HCT116 (cell line): ENCODE results near the gene CYSRT1. TPM values are rescaled to one million over a fixed set of nuclear protein-coding genes. Genes with fewer than 3 reads are reported as not detected.

Experiments used
- ATAC-seq: fragments of 200-7000 bp; cut with Tn5 transposase; 2 replicates; pipeline ENCODE4 v1.9.1; 2020; ENCODE audit warnings: mild to moderate bottlenecking, moderate library complexity
- BruUV-seq: library from RNA; stranded (reverse); fragments of 400-500 nt; replicated peaks from 2 replicates; lab custom pipeline; 2021; lab: Mats Ljungman, UMichigan
- CTCF ChIA-PET: fragments of 300-600 bp; sonication (Branson Sonifier 250); formaldehyde crosslinking; loops from one replicate; lab custom pipeline; 2021; ENCODE audit warnings: antibody characterized with exemption; lab: Charles Lee
- POLR2A ChIA-PET: fragments of 300-600, 350-600 bp; sonication (Branson Sonifier 250); formaldehyde crosslinking; loops from one replicate; lab custom pipeline; 2021; ENCODE audit warnings: antibody characterized with exemption; lab: Charles Lee
- RAD21 ChIA-PET, 2 experiments: fragments of 300-600 bp; sonication (Branson Sonifier 250); formaldehyde crosslinking; loops; one replicate each; lab custom pipeline; 2023; ENCODE audit warnings: low total read pairs in 2 of 2; ENCODE audit not compliant: uncharacterized antibody in 2 of 2, unreplicated experiment in 2 of 2, low non-redundant PET in 1 of 2; lab: Charles Lee
- DNase-seq: peaks from one replicate; pipeline ENCODE4 v3.0.0-alpha.2; 2010; ENCODE audit warnings: low read depth, low spot score
- H2AFZ ChIP-seq: fragments of 200-600 bp; shearing (Covaris generic), sonication (generic); 2 replicates; pipeline ENCODE4 v1.6.1; 2017; ENCODE audit warnings: low read depth, mixed run types, mixed read lengths, antibody characterized with exemption, low read length; ENCODE audit not compliant: poor library complexity, severe bottlenecking
- H3K27ac ChIP-seq: 2 replicates; pipeline ENCODE4 v1.5.1; 2012; ENCODE audit warnings: low read depth, low read length
- H3K27me3 ChIP-seq: fragments of 200-600 bp; sonication (generic); 2 replicates; pipeline ENCODE4 v1.6.1; 2016; ENCODE audit warnings: mixed run types, low read length, mixed read lengths; ENCODE audit not compliant: insufficient read depth
- H3K36me3 ChIP-seq, 2 experiments: fragments of 200-500 bp in 1 of 2; fragments of 200-600 bp in 1 of 2; sonication (Bioruptor generic) in 1 of 2; sonication (generic) in 1 of 2; 2 replicates each; pipeline versions ENCODE4 v1.5.1 to v1.6.1; 2014 to 2016; ENCODE audit warnings: low read length in 2 of 2, inconsistent platforms in 1 of 2, mixed read lengths in 1 of 2, mixed run types in 1 of 2; ENCODE audit not compliant: insufficient read depth in 2 of 2, control insufficient read depth in 1 of 2
- H3K4me1 ChIP-seq, 2 experiments: fragments of 200-600 bp in 1 of 2; sonication (generic) in 1 of 2; 2 replicates each; pipeline versions ENCODE4 v1.5.1 to v1.6.1; 2012 to 2017; ENCODE audit warnings: low read length in 2 of 2, inconsistent platforms in 1 of 2, mild to moderate bottlenecking in 1 of 2, mixed read lengths in 1 of 2, mixed run types in 1 of 2, moderate library complexity in 1 of 2; ENCODE audit not compliant: insufficient read depth in 2 of 2, control insufficient read depth in 1 of 2
- H3K4me2 ChIP-seq: fragments of 200-600 bp; sonication (generic); 2 replicates; pipeline ENCODE4 v1.6.1; 2017; ENCODE audit warnings: mixed run types, low read length, mixed read lengths
- H3K4me3 ChIP-seq, 2 experiments: fragments of 200-600 bp in 1 of 2; sonication (generic) in 1 of 2; replicated peaks in 1 of 2; 2 replicates each; pipeline ENCODE4 v1.5.1; 2011 to 2016; ENCODE audit warnings: low read length in 2 of 2, control low read depth in 1 of 2, low read depth in 1 of 2, mild to moderate bottlenecking in 1 of 2, mixed read lengths in 1 of 2, mixed run types in 1 of 2
- H3K79me2 ChIP-seq: fragments of 200-600 bp; sonication (generic); 2 replicates; pipeline ENCODE4 v1.6.1; 2017; ENCODE audit warnings: mild to moderate bottlenecking, mixed run types, low read length, moderate library complexity, mixed read lengths; ENCODE audit not compliant: insufficient read depth
- H3K9ac ChIP-seq: fragments of 200-600 bp; sonication (generic); 2 replicates; pipeline ENCODE4 v1.6.1; 2016; ENCODE audit warnings: low read length, mixed read lengths
- H3K9me2 ChIP-seq: fragments of 200-600 bp; sonication (generic), shearing (Covaris generic); 2 replicates; pipeline ENCODE4 v1.6.1; 2017; ENCODE audit warnings: mixed run types, mild to moderate bottlenecking, moderate library complexity; ENCODE audit not compliant: insufficient read depth
- H3K9me3 ChIP-seq, 2 experiments: fragments of 200-500 bp in 1 of 2; fragments of 200-600 bp in 1 of 2; sonication (Bioruptor generic) in 1 of 2; sonication (generic) in 1 of 2; 2 replicates each; pipeline ENCODE4 v1.6.1; 2014 to 2017; ENCODE audit warnings: low read length in 2 of 2, mixed read lengths in 2 of 2, inconsistent platforms in 1 of 2, low read depth in 1 of 2, mild to moderate bottlenecking in 1 of 2, mixed run types in 1 of 2, moderate library complexity in 1 of 2; ENCODE audit not compliant: control insufficient read depth in 1 of 2, insufficient read depth in 1 of 2
- H4K20me1 ChIP-seq: fragments of 200-600 bp; sonication (generic), shearing (Covaris generic); 2 replicates; pipeline ENCODE4 v1.6.1; 2017; ENCODE audit warnings: mixed run types, mild to moderate bottlenecking, moderate library complexity; ENCODE audit not compliant: insufficient read depth
- CTCF ChIP-seq, 3 experiments: fragments of 200-600 bp in 1 of 3; sonication (generic) in 1 of 3; IDR thresholded peaks in 2 of 3; conservative IDR thresholded peaks in 1 of 3; 2 replicates each; pipeline ENCODE4 v1.5.1; 2012 to 2017; ENCODE audit warnings: low read depth in 2 of 3, low read length in 2 of 3, antibody characterized with exemption in 1 of 3, borderline replicate concordance in 1 of 3, control low read depth in 1 of 3, mild to moderate bottlenecking in 1 of 3, mixed read lengths in 1 of 3, mixed run types in 1 of 3, moderate library complexity in 1 of 3; ENCODE audit not compliant: insufficient read depth in 1 of 3
- EGR1 ChIP-seq: IDR thresholded peaks from 2 replicates; pipeline ENCODE4 v1.6.1; 2012; ENCODE audit warnings: low read depth
- EZH2phosphoT487 ChIP-seq: fragments of 200-600 bp; IDR thresholded peaks from 2 replicates; pipeline ENCODE4 v1.6.1; 2018; ENCODE audit warnings: antibody characterized with exemption, borderline replicate concordance
- MAX ChIP-seq: IDR thresholded peaks from 2 replicates; pipeline ENCODE4 v1.6.1; 2012
- REST ChIP-seq: IDR thresholded peaks from 2 replicates; pipeline ENCODE4 v1.6.1; 2012; ENCODE audit warnings: low read depth
- SRF ChIP-seq: IDR thresholded peaks from 2 replicates; pipeline ENCODE4 v1.6.1; 2012; ENCODE audit warnings: low read depth
- ZBTB33 ChIP-seq: IDR thresholded peaks from 2 replicates; pipeline ENCODE4 v1.6.1; 2011; ENCODE audit warnings: mild to moderate bottlenecking, low read length, moderate library complexity; ENCODE audit not compliant: insufficient replicate concordance; ENCODE audit errors: extremely low read depth
- intact Hi-C: fragments of 100-400 bp; cut with micrococcal nuclease; formaldehyde crosslinking; loops from 2 replicates; pipeline ENCODE4 v1.10.0; 2022
- total RNA-seq: library from RNA; stranded (reverse); gene quantifications from one replicate; pipeline ENCODE4 v1.2.1, GENCODE V29; 2021; ENCODE audit not compliant: unreplicated experiment

CYSRT1 gene
- total RNA-seq, 1 experiment from 2014 or later = 4.3 TPM

- intact Hi-C loops = no loop called here
- CTCF ChIA-PET = no interaction called here
These were observed 7.1 kb downstream of the CYSRT1 start for GRCh38 chr9:137232101-137232500.

More at GRCh38 chr9:137232101-137232500, 7.1 kb downstream of the CYSRT1 start:
- no peak overlapping the region for H3K9ac ChIP-seq
- no peaks in the 10 kb centered on the region for H4K20me1 ChIP-seq
- H3K4me1 ChIP-seq = peaks cover 20 to 37% of the 10 kb centered on the region in 2 experiments
- H2AFZ ChIP-seq = no peak overlapping the region
- ATAC-seq = no peak
- no peak overlapping the region for H3K4me3 ChIP-seq
- ChIA-PET RAD21 (no interaction called here), POLR2A (no interaction called here)
- H3K36me3 ChIP-seq = no peaks in the 10 kb centered on the region
- H3K27me3 ChIP-seq = no peaks in the 10 kb centered on the region
- no peaks in the 10 kb centered on the region for H3K9me3 ChIP-seq
- no peak overlapping the region for H3K4me2 ChIP-seq
- H3K27ac ChIP-seq = no peak overlapping the region
- TF ChIP-seq CTCF (IDR thresholded peaks at IDR 0.05 in 2 of 3, conservative IDR thresholded peaks at IDR 0.05 in 1 of 3; ENCODE audit: borderline replicate concordance in 1 of 3, insufficient read depth in 1 of 3, low read depth in 2 of 3, low read length in 2 of 3) (no peak), SRF (no peak), ZBTB33 (no peak), EZH2phosphoT487 (no peak), EGR1 (no peak), MAX (no peak), REST (no peak)
- no TSS peak for BruUV-seq
- no peaks in the 10 kb centered on the region for H3K9me2 ChIP-seq
- no peaks in the 10 kb centered on the region for H3K79me2 ChIP-seq
- no peak for DNase-seq
